HUDEP-2 (cell line): ENCODE data around the gene CRYBA2.

Experiments
- DNase-seq, 76 experiments: peaks; one replicate each; lab custom pipeline; 2025; ENCODE audit not compliant: unreplicated experiment in 76 of 76; lab: John Stamatoyannopoulos, UW

CRYBA2 gene

DNA sequence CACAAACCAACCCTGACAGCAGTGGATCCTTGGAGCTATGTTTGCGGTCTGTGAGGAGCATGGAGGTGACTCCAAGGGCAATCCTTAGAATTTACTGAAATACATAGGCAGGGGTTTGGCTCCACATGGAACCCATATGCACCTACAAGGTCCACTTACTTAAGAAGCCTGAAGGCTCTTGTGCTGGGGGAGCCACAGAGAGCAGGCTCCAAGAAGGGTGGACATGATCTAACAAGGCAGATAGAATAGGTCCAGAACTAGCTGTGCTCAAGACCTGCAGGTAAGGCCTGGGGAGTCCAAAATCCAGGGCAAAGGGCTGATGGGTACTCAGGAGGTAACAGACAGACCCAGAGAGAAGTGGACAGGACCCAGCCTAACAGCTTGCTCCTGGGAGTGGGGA lies 34.9 kb downstream of the CRYBA2 start:
- DNase-seq = no peak

DNA sequence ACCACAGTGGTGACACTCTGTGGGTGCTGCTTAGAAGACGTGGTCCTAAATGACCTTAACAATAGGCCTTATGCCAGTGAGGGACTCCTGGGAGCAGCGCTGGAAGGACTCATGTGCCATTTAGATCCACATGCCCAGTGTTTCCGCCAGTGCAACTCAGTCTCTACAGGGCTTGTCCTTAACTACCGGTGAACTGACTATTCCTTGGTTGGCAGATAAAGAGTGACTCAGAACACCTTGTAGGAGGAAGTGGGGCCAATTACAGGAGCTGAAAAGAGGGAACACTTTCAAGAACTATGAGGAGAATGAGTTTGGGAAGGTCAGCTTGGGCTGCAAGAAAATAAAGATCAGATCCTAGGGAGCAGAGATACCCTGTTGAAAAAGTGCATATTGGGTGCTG lies 35.6 kb downstream of the CRYBA2 start:
- no peak for DNase-seq

DNA sequence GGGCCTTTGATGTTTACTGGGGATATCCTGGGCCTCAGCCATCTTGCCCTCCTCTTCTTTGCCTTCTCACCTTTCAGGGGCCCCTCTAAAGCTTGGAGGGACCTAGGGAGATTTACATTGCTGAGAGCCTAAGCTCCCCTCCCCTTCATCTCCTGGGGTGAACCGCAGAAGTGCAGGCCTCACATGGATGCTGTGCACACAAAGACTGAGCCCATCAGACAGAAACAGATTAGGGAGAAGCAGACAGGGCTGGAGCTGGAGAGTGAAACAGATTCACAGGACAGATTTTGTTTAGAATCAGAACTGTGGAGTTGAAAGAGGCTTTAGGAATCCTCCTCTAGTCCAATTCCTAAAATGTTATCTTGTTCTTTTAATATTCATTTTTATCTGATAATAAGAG lies 37.2 kb downstream of the CRYBA2 start:
- DNase-seq = no peak

DNA sequence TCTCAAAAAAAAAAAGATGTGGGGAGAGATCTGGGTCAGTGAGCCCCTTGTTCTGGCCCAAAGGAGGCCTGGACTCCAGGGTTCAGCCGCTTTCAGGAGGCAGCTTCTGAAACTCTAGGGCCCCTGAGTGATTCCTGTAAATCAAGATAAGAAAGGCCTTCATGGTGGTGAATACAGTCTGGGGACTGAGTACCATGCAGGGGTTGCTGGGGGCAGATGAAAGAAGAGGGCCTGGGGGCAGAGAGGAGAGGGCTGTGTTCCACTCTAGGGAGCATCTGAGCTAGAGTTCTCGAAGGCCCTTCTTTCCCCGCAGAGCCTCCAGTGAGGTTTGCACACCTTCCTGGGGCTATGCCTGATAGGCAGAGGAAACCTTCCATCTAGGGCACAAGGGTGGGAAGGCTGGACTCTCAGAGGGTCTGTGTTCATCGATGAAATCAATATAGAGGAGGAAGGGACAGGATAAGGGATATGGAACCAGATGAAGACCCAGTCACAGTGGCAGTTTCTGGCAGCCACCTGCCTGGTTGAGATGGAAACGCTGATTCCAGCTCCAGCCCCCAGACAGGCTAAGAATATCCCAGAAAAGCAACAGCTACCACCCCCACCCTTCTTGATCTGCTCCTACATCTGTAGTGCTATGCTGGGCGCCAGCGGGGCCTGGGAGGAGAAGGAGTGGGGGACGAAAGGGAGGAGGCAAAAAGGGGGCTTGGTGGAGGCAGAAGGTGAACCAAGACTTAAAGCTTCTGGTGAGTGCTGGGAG lies 38.5 kb downstream of the CRYBA2 start:
- no peak for DNase-seq

DNA sequence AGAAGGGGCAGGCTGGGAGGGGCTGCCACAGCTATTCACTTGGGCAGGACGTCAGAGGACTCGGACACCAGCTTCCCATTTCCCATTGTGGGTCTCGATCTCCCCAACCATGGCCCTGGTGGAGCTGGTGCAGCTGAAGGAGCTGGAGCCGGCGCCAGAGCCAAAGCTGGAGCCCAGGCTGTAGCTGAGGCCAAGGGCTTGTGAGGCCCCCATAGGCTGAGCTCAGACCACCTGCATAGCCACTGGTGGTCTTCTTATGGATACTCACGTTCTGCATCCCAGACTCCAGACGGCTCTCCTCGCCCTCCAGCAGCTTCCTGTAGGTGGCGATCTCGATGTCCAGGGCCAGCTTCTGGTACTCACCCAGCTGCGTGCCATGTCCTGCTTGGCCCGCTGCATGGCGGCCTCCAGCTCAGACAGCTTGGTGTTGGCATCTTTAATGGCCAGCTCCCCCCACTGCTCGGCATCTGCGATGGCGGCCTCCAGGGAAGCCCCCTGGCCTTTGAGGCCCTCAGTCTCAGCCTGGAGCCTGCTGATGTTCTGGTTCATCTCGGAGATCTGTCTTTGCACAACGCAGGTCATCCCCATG lies 39.8 kb downstream of the CRYBA2 start:
- DNase-seq = peak in 3 of 76 experiments; percentile 10 to 15 (median 12)

DNA sequence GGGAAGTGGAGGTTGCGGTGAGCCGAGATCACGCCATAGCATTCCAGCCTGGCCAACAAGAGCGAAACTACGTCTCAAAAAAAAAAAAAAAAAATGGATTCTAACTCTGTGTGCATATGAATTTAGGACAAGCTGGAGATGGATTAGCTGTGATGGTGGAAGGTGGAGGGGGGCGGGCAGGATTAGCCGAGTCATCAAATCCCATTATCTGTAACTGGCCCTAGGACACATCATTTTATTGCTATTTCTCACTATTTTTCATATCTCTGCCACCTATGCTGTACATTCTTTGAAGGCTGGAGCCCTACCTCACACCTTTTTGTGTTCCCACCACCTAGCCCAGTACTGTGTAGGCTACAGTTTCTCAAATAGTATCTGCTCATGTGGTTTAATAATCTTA lies 41.1 kb downstream of the CRYBA2 start:
- DNase-seq = no peak

DNA sequence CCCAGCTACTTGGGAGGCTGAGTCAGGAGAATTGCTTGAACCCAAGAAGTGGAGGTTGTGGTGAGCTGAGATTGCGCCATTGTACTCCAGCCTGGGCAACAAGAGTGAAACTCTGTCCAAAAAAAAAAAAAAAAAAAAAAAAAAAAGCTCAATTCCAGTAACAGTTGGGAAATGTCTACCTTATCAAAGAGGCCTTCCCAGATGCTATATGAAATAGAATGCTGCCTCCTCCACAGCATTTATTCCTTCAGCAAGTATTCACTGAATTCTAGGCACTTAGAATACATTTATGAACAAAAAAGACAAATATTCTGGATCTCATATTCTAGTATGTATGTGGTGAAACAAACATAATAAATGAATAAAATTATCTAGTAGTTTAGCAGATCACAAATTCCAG lies 46.6 kb downstream of the CRYBA2 start:
- DNase-seq = no peak

DNA sequence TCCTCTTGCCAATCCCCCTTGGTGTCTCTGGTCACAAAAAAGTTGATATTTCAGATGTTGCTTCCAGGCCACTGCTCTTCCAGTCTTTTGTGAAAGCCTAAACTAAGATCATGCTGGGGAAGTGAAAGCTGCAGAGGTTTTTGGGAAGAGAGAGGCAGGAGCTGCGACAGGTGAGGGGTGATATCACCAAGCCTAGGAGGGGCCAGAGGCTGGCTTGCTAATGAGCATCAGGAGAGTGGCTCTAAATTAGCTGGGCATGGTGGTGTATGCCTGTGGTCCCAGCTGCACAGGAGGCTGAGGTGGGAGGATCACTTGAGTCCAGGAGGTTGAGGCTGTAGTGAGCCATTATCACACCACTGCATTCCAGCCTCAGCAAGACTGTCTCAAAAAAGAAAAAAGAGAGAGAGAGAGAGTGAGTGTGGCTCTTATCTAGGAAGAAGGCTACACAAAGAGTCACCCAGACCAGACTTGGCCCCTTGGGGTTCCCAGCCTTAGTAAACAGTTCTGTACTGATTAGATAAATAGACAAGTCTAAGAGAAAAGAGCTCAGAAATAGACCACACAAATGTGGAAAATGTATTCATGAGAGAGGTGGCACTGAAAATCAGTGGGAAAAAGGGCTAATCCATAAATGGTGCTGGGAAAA lies 48.3 kb downstream of the CRYBA2 start:
- peak in 2 of 76 experiments; percentile 16 to 17 for DNase-seq
